H1 (cell line): ENCODE measurements around the gene C1orf21.

ENCODE experiments used
- ATF3 ChIP-seq: IDR thresholded peaks from 2 replicates; pipeline ENCODE4 v1.6.1; 2011; ENCODE audit warnings: low read depth, mild to moderate bottlenecking, low read length; ENCODE audit not compliant: insufficient read depth
- POLR2AphosphoS5 ChIP-seq: IDR thresholded peaks from 2 replicates; pipeline ENCODE4 v1.6.1; 2011; ENCODE audit warnings: low read depth, low read length
- SAP30 ChIP-seq: fragments of 300-600 bp; sonication (generic); IDR thresholded peaks from 2 replicates; pipeline ENCODE4 v1.7.1; 2012; ENCODE audit warnings: low read length, moderate library complexity, mild to moderate bottlenecking, inconsistent platforms; ENCODE audit not compliant: insufficient read depth, insufficient replicate concordance
- SIN3A ChIP-seq, 2 experiments: IDR thresholded peaks in 1 of 2; conservative IDR thresholded peaks in 1 of 2; 2 replicates each; pipeline ENCODE4 v1.6.1; 2011 to 2012; ENCODE audit warnings: low read length in 2 of 2, improper control_type of control experiment in 1 of 2, low read depth in 1 of 2, mild to moderate bottlenecking in 1 of 2
- ZNF274 ChIP-seq: IDR thresholded peaks from 2 replicates; pipeline ENCODE4 v1.7.0; 2012; ENCODE audit warnings: low read length, borderline replicate concordance; ENCODE audit errors: extremely low read depth
- TF ChIP-seq, protein P1 (sequence below), 3 experiments: IDR thresholded peaks; 1 replicate in 2 of 3; 2 replicates in 1 of 3; pipeline versions ENCODE4 v1.5.1 to v1.6.1; 2011; ENCODE audit warnings: low read length in 3 of 3, mild to moderate bottlenecking in 3 of 3, inconsistent platforms in 2 of 3, low read depth in 1 of 3, moderate library complexity in 1 of 3; ENCODE audit not compliant: insufficient read depth in 1 of 3; ENCODE audit errors: control extremely low read depth in 1 of 3

- TF ChIP-seq POLR2AphosphoS5, result no peak
- no peak for TF ChIP-seq ATF3
- no peak for TF ChIP-seq ZNF274
- TF ChIP-seq SAP30, result no peak
- no peak for TF ChIP-seq SIN3A (conservative IDR thresholded peaks at IDR 0.05 in 1 of 2, IDR thresholded peaks at IDR 0.05 in 1 of 2; ENCODE audit: low read depth in 1 of 2, low read length in 2 of 2)
- TF ChIP-seq, protein P1, sequence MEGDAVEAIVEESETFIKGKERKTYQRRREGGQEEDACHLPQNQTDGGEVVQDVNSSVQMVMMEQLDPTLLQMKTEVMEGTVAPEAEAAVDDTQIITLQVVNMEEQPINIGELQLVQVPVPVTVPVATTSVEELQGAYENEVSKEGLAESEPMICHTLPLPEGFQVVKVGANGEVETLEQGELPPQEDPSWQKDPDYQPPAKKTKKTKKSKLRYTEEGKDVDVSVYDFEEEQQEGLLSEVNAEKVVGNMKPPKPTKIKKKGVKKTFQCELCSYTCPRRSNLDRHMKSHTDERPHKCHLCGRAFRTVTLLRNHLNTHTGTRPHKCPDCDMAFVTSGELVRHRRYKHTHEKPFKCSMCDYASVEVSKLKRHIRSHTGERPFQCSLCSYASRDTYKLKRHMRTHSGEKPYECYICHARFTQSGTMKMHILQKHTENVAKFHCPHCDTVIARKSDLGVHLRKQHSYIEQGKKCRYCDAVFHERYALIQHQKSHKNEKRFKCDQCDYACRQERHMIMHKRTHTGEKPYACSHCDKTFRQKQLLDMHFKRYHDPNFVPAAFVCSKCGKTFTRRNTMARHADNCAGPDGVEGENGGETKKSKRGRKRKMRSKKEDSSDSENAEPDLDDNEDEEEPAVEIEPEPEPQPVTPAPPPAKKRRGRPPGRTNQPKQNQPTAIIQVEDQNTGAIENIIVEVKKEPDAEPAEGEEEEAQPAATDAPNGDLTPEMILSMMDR (IDR thresholded peaks at IDR 0.05; ENCODE audit: control extremely low read depth in 1 of 3, insufficient read depth in 1 of 3, low read depth in 1 of 3, low read length in 3 of 3), result no peak
Measured at GRCh38 chr1:184673305-184673704, 286.5 kb downstream of the C1orf21 start.
